GM19025 (cell line): ENCODE measurements around the gene ROR1.
A peak's percentile ranks its signal among the peaks of the same experiment; 100 is the strongest.

Experiments
- ATAC-seq: cut with Tn5 transposase; IDR thresholded peaks from one replicate; pipeline ENCODE4 v1.9.1; 2021; ENCODE audit warnings: mild to moderate bottlenecking, low read depth, moderate library complexity; ENCODE audit not compliant: unreplicated experiment

Gene ROR1

GRCh38 chr1:64150266-64150665, 376.4 kb downstream of the ROR1 start:
- no peak for ATAC-seq

DNA sequence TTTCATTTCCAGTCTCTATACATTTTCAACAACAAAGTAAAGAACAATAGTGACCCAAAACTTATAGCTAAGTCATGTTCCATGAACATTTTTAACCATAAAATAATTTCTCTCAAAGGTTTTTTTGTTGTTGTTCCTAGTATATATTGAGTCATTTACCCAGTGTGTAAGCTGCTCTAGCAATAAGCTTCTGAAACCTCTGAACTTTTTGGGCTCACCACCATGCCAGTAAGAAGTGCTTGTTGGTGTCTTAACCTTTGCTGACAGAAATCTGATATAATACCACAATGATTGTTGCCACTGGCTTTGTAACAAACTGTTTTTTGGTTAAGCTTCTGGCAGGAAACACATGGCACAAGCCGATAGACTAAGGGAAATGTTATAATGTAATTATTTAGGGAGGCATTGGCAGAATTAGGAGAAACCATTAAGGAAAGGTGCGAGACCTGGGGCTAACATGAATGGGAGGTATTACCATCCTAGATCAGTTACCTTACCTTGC, 377.0 kb downstream of the ROR1 start:
- no peak for ATAC-seq

- ATAC-seq = no peak
Measured at GRCh38 chr1:64155278-64155677, 381.5 kb downstream of the ROR1 start.

GRCh38 chr1:64161357-64161941, 387.6 kb downstream of the ROR1 start:
- ATAC-seq = no peak

DNA sequence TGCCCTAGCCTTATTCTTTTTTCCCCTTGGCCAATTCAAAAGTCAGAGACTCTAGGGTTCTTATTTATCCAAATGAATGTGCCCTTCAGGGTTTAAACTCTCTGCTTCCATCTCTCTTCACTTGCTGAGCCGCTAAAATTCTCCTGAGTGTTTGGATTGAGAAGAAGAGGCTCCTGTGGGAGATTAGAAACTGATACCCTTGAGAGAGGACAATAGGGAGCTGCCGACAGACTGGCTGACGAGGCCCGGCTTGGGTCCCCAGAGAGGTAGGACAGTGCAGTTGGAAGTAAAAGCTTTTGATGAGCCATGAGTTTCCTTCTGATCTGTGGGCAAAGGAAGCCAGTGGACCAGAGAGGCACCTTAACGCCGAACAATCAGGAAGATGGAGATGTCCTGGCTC, 388.3 kb downstream of the ROR1 start:
- no peak for ATAC-seq

- ATAC-seq = no peak
Measured at GRCh38 chr1:64162804-64163203, 389.0 kb downstream of the ROR1 start.

- no peak for ATAC-seq
Measured at GRCh38 chr1:64163431-64163830, 389.6 kb downstream of the ROR1 start.

- ATAC-seq = no peak
Measured at GRCh38 chr1:64163970-64164369, 390.2 kb downstream of the ROR1 start.

GRCh38 chr1:64166629-64167028, 392.8 kb downstream of the ROR1 start:
- ATAC-seq = no peak

DNA sequence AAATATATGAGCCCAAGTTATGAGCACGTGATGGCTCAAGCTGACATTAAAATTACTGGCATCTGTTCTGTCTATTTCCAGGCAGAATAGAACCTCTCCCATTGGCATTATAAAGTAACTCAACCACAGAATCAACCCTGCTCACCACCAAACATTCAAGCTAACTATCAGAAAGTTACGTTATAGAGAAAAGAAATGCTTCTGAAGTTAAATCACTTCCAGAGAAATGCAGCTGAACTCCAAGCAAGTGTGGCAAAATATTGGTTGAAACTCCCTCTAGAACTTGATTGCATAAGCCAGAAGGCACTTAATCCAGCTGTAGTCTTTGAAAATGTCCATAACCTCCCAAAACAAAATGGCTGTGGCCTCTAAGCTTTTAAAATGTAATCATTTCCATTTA, 393.4 kb downstream of the ROR1 start:
- ATAC-seq = no peak

DNA sequence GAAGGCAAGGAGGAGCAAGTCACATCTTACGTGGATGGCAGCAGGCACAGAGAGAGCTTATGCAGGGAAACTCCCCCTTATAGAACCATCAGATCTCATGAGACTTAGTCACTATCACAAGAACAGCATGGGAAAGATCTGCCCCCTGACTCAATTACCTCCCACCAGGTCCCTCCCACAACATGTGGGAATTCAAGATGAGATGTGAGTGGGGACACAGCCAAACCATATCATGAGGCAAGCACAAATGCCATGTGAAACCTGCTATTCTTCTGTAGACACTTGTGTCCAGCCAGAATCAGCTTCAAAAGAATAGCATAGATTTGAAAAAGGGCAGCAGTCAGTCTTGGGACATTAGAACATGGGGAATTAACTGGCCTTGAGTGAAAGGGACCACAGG, 397.4 kb downstream of the ROR1 start:
- no peak for ATAC-seq

DNA sequence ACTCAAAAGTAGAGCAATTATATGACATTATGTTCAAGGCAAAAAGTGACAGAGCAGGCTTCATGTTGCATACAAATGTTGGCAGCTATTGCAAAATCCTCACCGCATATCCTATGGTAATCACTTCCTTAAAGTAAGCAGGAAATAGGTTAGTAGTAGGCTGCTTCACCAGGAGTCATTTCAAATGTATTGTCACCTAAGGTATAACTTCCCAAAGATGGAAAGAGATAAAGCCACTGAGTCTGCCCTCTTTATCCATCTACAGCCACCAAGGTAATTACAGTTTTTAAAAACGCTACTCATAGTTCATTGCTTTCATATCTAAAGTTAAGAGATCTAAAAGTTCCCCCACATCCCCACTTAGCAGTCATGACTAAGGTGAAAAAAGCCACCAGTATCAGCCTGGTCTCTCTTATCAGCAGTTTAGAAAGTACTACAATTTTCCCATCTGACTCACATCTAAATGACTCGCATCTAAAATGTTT, 398.0 kb downstream of the ROR1 start:
- ATAC-seq = peak; percentile 57

GRCh38 chr1:64172458-64172983, 398.7 kb downstream of the ROR1 start:
- no peak for ATAC-seq

DNA sequence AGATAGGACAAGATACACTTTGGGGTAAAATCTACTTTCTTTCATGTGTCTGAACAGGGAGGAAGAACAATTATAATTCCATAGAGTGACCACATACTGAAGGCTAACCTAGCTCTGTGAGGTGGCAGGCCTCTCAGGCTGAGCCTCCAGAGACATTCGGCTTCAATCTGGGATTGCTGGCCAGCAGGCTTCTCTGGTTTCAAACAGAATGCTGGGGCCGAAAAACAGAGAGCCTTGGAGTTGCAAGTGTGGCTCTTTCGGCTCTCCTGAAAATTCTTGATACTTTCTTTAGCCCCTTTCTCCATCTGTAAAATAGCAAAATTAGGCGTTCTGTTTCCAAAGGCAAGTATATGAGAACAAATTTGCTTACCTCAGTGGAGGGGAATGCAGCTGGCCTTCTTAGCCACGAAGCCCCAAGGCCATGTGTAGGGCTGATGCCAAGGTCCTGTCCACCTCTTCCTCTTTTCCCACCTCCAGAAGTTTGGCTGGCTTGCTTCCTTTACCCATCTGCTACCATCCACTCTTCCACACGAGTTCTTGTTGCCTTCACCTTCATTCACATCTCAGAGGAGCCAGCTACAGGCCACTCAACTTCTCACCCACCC, 399.6 kb downstream of the ROR1 start:
- ATAC-seq = no peak

- ATAC-seq = no peak
Measured at GRCh38 chr1:64175639-64176038, 401.8 kb downstream of the ROR1 start.

GRCh38 chr1:64176659-64177058, 402.8 kb downstream of the ROR1 start:
- no peak for ATAC-seq

DNA sequence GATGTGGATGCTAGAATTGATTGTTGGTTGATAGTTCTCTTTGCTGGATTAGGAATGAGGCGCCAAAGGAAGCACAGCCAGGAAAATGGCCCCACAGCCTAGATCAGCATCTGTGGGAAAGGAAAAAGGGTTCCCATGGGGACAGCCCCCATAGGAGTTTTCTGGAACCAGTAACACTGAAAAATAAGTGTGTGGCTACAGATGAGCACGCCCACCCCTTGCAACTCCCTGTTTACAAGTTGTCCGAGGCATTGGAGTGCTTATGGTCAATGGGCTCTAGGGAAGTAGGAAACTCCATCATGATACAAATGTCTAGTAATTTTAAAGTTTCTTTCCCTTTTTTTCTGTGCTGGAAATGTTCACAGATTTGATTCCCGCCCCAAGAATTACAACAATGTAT, 405.8 kb downstream of the ROR1 start:
- ATAC-seq = no peak

GRCh38 chr1:64182207-64182606, 408.4 kb downstream of the ROR1 start:
- no peak for ATAC-seq

GRCh38 chr1:64183395-64184002, 409.7 kb downstream of the ROR1 start:
- no peak for ATAC-seq

DNA sequence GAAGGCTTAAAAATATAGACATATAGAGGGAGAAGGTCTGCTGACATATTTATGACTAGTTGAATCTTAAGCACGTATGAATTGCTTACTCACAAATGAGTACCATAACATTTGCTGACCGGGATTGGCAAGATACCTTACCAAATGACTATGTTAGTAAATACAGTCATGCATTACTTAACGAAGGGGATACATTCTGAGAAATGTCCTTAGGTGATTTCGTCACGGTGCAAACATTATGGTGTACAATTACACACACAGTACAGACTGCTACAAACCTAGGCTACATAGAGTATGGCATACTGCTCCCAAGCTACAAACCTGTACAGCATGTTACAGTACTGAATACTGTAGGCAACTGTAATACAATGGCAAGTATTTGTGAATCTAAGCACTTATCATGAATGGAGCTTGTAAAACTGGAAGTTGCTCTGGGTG, 410.2 kb downstream of the ROR1 start:
- no peak for ATAC-seq

- no peak for ATAC-seq
Measured at GRCh38 chr1:64186138-64186897, 412.5 kb downstream of the ROR1 start.
